Endothelial cell of umbilical vein (primary cell): ENCODE results near the gene KLHL11. TPM values are rescaled to one million over a fixed set of nuclear protein-coding genes. Genes with fewer than 3 reads are reported as not detected.

Source experiments
- BruUV-seq: library from RNA; stranded (reverse); fragments of 400-500 nt; replicated peaks from 2 replicates; lab custom pipeline; 2021; lab: Mats Ljungman, UMichigan
- CTCF ChIA-PET: fragments of 300-600, 350-600 bp; sonication (Branson Sonifier 250); formaldehyde crosslinking; loops from one replicate; lab custom pipeline; 2021; ENCODE audit warnings: antibody characterized with exemption, inconsistent platforms; lab: Charles Lee
- POLR2A ChIA-PET: fragments of 300-600, 350-600 bp; sonication (Branson Sonifier 250); formaldehyde crosslinking; loops from one replicate; lab custom pipeline; 2021; ENCODE audit warnings: antibody characterized with exemption, inconsistent platforms; lab: Charles Lee
- DNase-seq: peaks from one replicate; pipeline ENCODE4 v3.0.0-alpha.2; 2011; ENCODE audit warnings: low read depth, low spot score
- FAIRE-seq: peaks from 2 replicates; lab custom pipeline; 2011; peaks lifted over from hg19 to GRCh38; lab: Jason Lieb, UNC
- H2AFZ ChIP-seq: 2 replicates; pipeline ENCODE4 v1.6.0; 2012; ENCODE audit warnings: low read depth, low read length, control low read depth, inconsistent platforms
- H3K27ac ChIP-seq: 2 replicates; pipeline ENCODE4 v1.5.1; 2011; ENCODE audit warnings: low read depth, mild to moderate bottlenecking, control low read depth, low read length, moderate library complexity; ENCODE audit not compliant: insufficient read depth
- H3K27me3 ChIP-seq, 2 experiments: 2 replicates each; pipeline versions ENCODE4 v1.6.0 to v1.6.1; 2011; ENCODE audit warnings: low read length in 2 of 2, mixed read lengths in 1 of 2; ENCODE audit not compliant: control insufficient read depth in 2 of 2, insufficient read depth in 2 of 2
- H3K36me3 ChIP-seq, 2 experiments: 2 replicates in 1 of 2; 3 replicates in 1 of 2; pipeline ENCODE4 v1.5.1; 2011; ENCODE audit warnings: low read length in 2 of 2, mild to moderate bottlenecking in 1 of 2, moderate library complexity in 1 of 2; ENCODE audit not compliant: control insufficient read depth in 2 of 2, insufficient read depth in 2 of 2; ENCODE audit errors: extremely low read depth in 1 of 2
- H3K4me1 ChIP-seq: 3 replicates; pipeline ENCODE4 v1.5.1; 2011; ENCODE audit warnings: mild to moderate bottlenecking, low read length; ENCODE audit not compliant: control insufficient read depth, insufficient read depth; ENCODE audit errors: extremely low read depth
- H3K4me2 ChIP-seq: 2 replicates; pipeline ENCODE4 v1.6.1; 2011; ENCODE audit warnings: low read length, control low read depth, mixed read lengths; ENCODE audit not compliant: insufficient read depth
- H3K4me3 ChIP-seq, 3 experiments: fragments of 200-600 bp in 1 of 3; sonication (generic), shearing (Covaris generic) in 1 of 3; replicated peaks in 1 of 3; 2 replicates each; pipeline ENCODE4 v1.5.1; 2011 to 2016; ENCODE audit warnings: control low read depth in 3 of 3, low read length in 3 of 3, mild to moderate bottlenecking in 2 of 3, inconsistent platforms in 1 of 3, low read depth in 1 of 3, moderate library complexity in 1 of 3; ENCODE audit not compliant: insufficient read depth in 1 of 3
- H3K79me2 ChIP-seq: 2 replicates; pipeline ENCODE4 v1.6.0; 2012; ENCODE audit warnings: low read length, inconsistent platforms; ENCODE audit not compliant: control insufficient read depth, insufficient read depth
- H3K9ac ChIP-seq: replicated peaks from 2 replicates; pipeline ENCODE3; 2011; ENCODE audit warnings: low read length, control low read depth; ENCODE audit not compliant: insufficient read depth; ENCODE audit errors: extremely low read depth
- H3K9me1 ChIP-seq: replicated peaks from 3 replicates; pipeline ENCODE4 v1.6.0; 2011; ENCODE audit warnings: mild to moderate bottlenecking, low read length; ENCODE audit not compliant: control insufficient read depth, insufficient read depth; ENCODE audit errors: extremely low read depth
- H3K9me3 ChIP-seq: replicated peaks from 2 replicates; pipeline ENCODE4 v1.5.1; 2012; ENCODE audit warnings: low read length, inconsistent platforms; ENCODE audit not compliant: control insufficient read depth, insufficient read depth
- H4K20me1 ChIP-seq: replicated peaks from 2 replicates; pipeline ENCODE3; 2011; ENCODE audit warnings: mild to moderate bottlenecking, low read length; ENCODE audit not compliant: control insufficient read depth, insufficient read depth; ENCODE audit errors: extremely low read depth
- EZH2 ChIP-seq: IDR thresholded peaks from 2 replicates; pipeline ENCODE4 v1.6.1; 2012; ENCODE audit warnings: borderline replicate concordance, low read depth, mild to moderate bottlenecking, moderate library complexity, low read length, inconsistent platforms; ENCODE audit not compliant: severe bottlenecking
- FOS ChIP-seq: IDR thresholded peaks from 2 replicates; pipeline ENCODE4 v1.6.1; 2011; ENCODE audit warnings: mild to moderate bottlenecking, low read length, moderate library complexity, borderline replicate concordance; ENCODE audit not compliant: insufficient read depth
- MYC ChIP-seq: IDR thresholded peaks from one replicate; pipeline ENCODE4 v1.6.1; 2011; ENCODE audit warnings: mild to moderate bottlenecking, low read depth, low read length
- POLR2A ChIP-seq: IDR thresholded peaks from 2 replicates; pipeline ENCODE4 v1.6.1; 2012; ENCODE audit warnings: low read depth, mild to moderate bottlenecking, control low read depth, low read length
- POLR2AphosphoS5 ChIP-seq: IDR thresholded peaks from 2 replicates; pipeline ENCODE4 v1.6.1; 2012; ENCODE audit warnings: low read depth, mild to moderate bottlenecking, control low read depth, low read length, moderate library complexity; ENCODE audit not compliant: insufficient read depth
- dilution Hi-C: fragments of 300-500 bp; cut with MboI; formaldehyde crosslinking; loops from one replicate; pipeline ENCODE4 v1.15.0; 2019; ENCODE audit warnings: low sequenced_read_pairs; ENCODE audit not compliant: extremely low pct_ligation_motif_present
- intact Hi-C: fragments of 100-400 bp; cut with micrococcal nuclease; formaldehyde crosslinking; loops from one replicate; pipeline ENCODE4 v1.10.0; 2022
- polyA plus RNA-seq, 4 experiments: library from polyadenylated mRNA; depleted of rRNA in 3 of 4; stranded (reverse) in 3 of 4; unstranded in 1 of 4; fragments of >200 nt; gene quantifications; 2 replicates each; pipeline versions ENCODE4 v1.2.1 to v1.2.3, GENCODE V29; 2011 to 2012; ENCODE audit warnings: missing spikeins in 1 of 4
- total RNA-seq: library from RNA; stranded (reverse); gene quantifications from 2 replicates; pipeline ENCODE4 v1.2.3, GENCODE V29; 2021
- TF ChIP-seq, protein P1 (sequence below): IDR thresholded peaks from 2 replicates; pipeline ENCODE4 v1.6.1; 2011; ENCODE audit not compliant: insufficient read depth, insufficient read length
- TF ChIP-seq, protein P2 (sequence below), 2 donors: IDR thresholded peaks; 1 replicate in 1 of 2; 2 replicates in 1 of 2; pipeline ENCODE4 v1.5.1; 2011; ENCODE audit warnings: low read length in 2 of 2, mild to moderate bottlenecking in 2 of 2, moderate library complexity in 2 of 2, control low read depth in 1 of 2, inconsistent platforms in 1 of 2, low read depth in 1 of 2; ENCODE audit not compliant: insufficient read depth in 1 of 2; ENCODE audit errors: extremely low read depth in 1 of 2

The KLHL11 gene
- total and polyA plus RNA-seq, 2 donors (not counting 3 experiments of a cell fraction or from before 2014, with no cell fraction given) = 3.1 to 11.0 TPM

DNA sequence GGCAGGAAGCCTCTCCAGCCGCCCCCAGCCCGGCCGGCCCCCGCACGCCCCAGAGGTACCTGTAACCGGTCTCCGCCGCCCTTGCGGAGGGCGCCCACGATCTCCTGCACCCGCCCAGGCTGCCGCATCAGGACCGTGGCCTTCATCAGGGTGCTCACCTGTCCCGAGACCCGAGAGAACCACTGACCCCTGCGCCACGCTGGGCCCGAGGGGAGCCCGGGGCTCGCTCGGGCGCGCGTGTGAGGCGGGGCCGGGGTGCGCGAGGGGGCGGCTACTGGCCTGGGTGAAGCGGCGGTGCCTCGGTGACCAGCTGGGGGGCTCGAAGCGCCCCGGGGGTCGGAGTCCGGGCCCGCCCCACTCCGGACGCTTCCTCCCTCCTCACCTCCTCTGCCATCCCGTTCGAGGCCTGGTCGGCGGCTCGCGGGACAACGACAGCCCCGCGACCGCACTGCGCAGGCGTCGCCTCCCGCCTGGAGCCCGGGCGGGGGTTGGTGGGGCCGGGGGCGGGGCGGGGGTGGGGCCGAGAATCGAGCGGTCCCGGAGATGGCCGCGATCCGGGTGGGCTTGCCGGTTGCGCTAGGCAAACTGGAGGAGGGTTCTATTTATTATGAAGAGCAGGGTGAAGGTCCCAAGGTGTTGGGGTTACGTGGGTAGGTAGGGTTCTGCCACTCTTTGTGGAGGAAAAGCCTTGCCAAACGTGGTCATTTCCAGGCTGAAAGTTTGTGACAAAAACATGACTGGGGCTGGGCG lies 29.2 kb downstream of the KLHL11 start, which contains the start of gene NT5C3B:
NT5C3B (minus strand) TSS at position 433 of the 750 bp plus-strand sequence; CDS start at position 394, 39 bp downstream.
- Histone ChIP-seq H3K36me3 (peaks cover 0 to 11% of the 10 kb centered on the region in 2 experiments), H3K4me2 (peak within 1 kb of the TSS; percentile 87), H3K27me3 (no peaks in the 10 kb centered on the region), H3K9ac (peak within 1 kb of the TSS; percentile 34), H4K20me1 (no peaks in the 10 kb centered on the region), H3K9me3 (no peaks in the 10 kb centered on the region), H3K4me1 (peaks cover 5% of the 10 kb centered on the region), H3K27ac (no peak within 1 kb of the TSS), H2AFZ (peak within 1 kb of the TSS; percentile 100), H3K9me1 (no peaks in the 10 kb centered on the region), H3K79me2 (peaks cover 3% of the 10 kb centered on the region), H3K4me3 (peak within 1 kb of the TSS; percentile 62 to 80 (median 71))
- FAIRE-seq = no peak
- peak; percentile 60 for TF ChIP-seq POLR2AphosphoS5
- TF ChIP-seq, protein P1, sequence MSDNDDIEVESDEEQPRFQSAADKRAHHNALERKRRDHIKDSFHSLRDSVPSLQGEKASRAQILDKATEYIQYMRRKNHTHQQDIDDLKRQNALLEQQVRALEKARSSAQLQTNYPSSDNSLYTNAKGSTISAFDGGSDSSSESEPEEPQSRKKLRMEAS = no peak
- DNase-seq = peak; percentile 44
- POLR2A ChIA-PET = no interaction called here
- intact Hi-C loops (loop anchor here (1.0 kb wide), 1 partner anchor 98 kb away; no protein-coding TSS in a partner anchor), dilution Hi-C loops (no loop called here)
- CTCF ChIA-PET = interaction anchor here (1.4 kb wide), 1 partner anchor 10 kb away, joined by 3 read pairs; no protein-coding TSS in a partner anchor
- no TSS peak for BruUV-seq

DNA sequence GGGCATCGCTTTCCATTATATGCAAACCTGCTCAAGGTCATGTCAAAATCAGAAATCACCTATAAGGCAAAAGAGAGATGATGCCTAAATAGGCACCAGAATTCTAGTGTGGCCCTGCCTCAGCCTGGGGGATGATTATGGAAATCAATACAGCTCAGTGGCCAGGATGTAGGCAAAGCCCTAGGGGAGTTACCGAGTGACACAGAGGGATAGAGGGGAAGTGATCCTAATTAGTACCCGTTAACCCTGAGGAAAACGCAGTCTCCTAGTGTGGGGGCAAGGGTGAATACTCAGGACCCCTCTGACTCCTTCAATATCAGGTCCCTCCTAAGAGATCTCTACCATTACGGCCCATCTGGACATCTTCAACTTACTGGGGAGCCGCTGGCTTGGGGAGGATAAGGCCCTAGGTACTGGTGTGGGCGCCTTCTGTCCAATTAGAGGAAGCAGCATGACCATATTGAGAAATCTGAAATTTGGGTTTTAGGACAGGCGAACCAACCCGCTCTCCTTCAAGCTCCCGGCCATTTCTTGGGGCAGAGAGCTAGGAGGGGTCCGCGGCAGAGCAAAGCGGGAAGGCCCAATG lies 29.9 kb downstream of the KLHL11 start:
- Histone ChIP-seq H3K27me3 (no peaks in the 10 kb centered on the region), H3K9me3 (no peaks in the 10 kb centered on the region), H3K36me3 (peaks cover 0 to 17% of the 10 kb centered on the region in 2 experiments), H3K4me3 (peak overlapping the region; percentile 45 to 80 (median 52)), H2AFZ (peak overlapping the region; percentile 50), H3K9me1 (no peaks in the 10 kb centered on the region), H3K4me2 (peak overlapping the region; percentile 83), H4K20me1 (no peaks in the 10 kb centered on the region), H3K9ac (peak overlapping the region; percentile 30), H3K79me2 (peaks cover 3% of the 10 kb centered on the region), H3K4me1 (peaks cover 5% of the 10 kb centered on the region), H3K27ac (no peak overlapping the region)
- no peak for DNase-seq
- TSS peak; percentile 40 for BruUV-seq
- dilution Hi-C loops = no loop called here
- CTCF ChIA-PET = interaction anchor here (1.2 to 1.4 kb wide), 2 partner anchors 9 to 13 kb away, joined by 3 read pairs; no protein-coding TSS in a partner anchor
- no peak for TF ChIP-seq FOS
- TF ChIP-seq POLR2A = no peak
- TF ChIP-seq, protein P2, sequence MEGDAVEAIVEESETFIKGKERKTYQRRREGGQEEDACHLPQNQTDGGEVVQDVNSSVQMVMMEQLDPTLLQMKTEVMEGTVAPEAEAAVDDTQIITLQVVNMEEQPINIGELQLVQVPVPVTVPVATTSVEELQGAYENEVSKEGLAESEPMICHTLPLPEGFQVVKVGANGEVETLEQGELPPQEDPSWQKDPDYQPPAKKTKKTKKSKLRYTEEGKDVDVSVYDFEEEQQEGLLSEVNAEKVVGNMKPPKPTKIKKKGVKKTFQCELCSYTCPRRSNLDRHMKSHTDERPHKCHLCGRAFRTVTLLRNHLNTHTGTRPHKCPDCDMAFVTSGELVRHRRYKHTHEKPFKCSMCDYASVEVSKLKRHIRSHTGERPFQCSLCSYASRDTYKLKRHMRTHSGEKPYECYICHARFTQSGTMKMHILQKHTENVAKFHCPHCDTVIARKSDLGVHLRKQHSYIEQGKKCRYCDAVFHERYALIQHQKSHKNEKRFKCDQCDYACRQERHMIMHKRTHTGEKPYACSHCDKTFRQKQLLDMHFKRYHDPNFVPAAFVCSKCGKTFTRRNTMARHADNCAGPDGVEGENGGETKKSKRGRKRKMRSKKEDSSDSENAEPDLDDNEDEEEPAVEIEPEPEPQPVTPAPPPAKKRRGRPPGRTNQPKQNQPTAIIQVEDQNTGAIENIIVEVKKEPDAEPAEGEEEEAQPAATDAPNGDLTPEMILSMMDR (IDR thresholded peaks at IDR 0.05; ENCODE audit: extremely low read depth in 1 of 2, insufficient read depth in 1 of 2, low read depth in 1 of 2, low read length in 2 of 2) = no peak
- TF ChIP-seq, protein P1 = no peak
- no peak for TF ChIP-seq MYC
- no peak for TF ChIP-seq POLR2AphosphoS5
- TF ChIP-seq EZH2 = no peak
- intact Hi-C loops = loop anchor here (1.0 kb wide), 1 partner anchor 97 kb away; no protein-coding TSS in a partner anchor
- POLR2A ChIA-PET = interaction anchor here (0.6 kb wide), 1 partner anchor 82 kb away, joined by 3 read pairs; no protein-coding TSS in a partner anchor
- FAIRE-seq = peak; percentile 81
